Left cardiac atrium (tissue), 2 donors: ENCODE data around the gene INSL6. TPM values are rescaled to one million over a fixed set of nuclear protein-coding genes. Genes with fewer than 3 reads are reported as not detected.

Experiments used
- total RNA-seq, 2 donors: library from RNA; stranded (reverse); fragmentation: NEBNext Ultra II Directional; extraction: Animal tissue kit (Norgen Biotek cat#: 25700); gene quantifications; one replicate each; pipeline ENCODE4 v1.2.1, GENCODE V29; 2021
- donor health status: DM: no; HTN: yes; CAD: no; lungs with severe emphysema.
- donor health status: DM: yes; HTN: yes; CAD: no.

The INSL6 gene
- total RNA-seq, 2 donors from 2014 or later = not detected

Other genes with a start within 250 kb of the INSL6 start
- 10 to 100 TPM; 11.4 to 11.8 TPM for gene JAK2, start 200.4 kb downstream of the INSL6 start, total RNA-seq
- gene INSL4, start 45.8 kb upstream of the INSL6 start, total RNA-seq = not detected
- gene RLN2, start 119.1 kb upstream of the INSL6 start, total RNA-seq = under 1 TPM in 1 of 2 donors, not detected in 1; 0.32 TPM
- gene RLN1, start 154.2 kb upstream of the INSL6 start, total RNA-seq = under 1 TPM; 0.34 to 0.41 TPM